C1 segment of cervical spinal cord (tissue), 14 donors: ENCODE measurements around the gene AEBP2.
"Not testable (repeated sequence)": the region's sequence is repeated elsewhere in the genome, so short reads cannot be mapped to it uniquely, and the experiment has no call there.

Experiments used
- DNase-seq, 14 donors: peaks; one replicate each; lab custom pipeline; 2025; lab: John Stamatoyannopoulos, UW

The AEBP2 gene

DNA sequence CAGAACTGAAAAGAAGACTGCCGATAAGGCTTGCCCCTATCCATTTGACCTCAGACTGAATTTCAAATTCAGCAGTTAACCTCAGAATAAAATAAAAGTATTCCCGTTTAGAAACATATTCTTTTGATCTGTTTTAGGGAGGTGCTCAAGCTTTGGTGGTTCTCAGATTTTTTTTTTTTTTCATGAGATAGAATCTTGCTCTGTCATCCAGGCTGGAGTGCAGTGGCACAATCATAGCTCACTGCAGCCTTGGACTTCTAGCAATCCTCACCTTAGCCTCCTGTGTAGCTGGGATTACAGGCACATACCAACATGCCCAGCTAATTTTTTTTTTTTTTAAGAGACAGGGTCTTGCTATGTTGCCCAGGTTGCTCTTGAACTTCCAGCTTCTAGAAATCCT, 15.5 kb downstream of the AEBP2 start:
- no peak for DNase-seq

DNA sequence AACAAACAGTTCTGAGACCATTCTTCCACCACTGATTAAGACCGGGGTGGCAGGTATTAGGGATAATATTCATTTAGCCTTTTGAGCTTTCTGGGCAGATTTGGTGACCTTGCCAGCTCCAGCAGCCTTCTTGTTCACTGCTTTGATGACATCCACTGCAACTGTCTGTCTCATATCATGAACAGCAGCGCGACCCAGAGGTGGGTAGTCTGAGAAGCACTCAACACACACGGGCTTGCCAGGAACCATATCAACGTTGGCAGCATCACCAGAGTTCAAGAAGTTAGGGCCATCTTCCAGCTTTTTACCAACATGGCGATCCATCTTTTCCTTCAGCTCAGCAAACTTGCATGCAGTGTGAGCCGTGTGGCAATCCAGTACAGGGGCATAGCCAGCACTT, 16.9 kb downstream of the AEBP2 start:
- DNase-seq: no peak

DNA sequence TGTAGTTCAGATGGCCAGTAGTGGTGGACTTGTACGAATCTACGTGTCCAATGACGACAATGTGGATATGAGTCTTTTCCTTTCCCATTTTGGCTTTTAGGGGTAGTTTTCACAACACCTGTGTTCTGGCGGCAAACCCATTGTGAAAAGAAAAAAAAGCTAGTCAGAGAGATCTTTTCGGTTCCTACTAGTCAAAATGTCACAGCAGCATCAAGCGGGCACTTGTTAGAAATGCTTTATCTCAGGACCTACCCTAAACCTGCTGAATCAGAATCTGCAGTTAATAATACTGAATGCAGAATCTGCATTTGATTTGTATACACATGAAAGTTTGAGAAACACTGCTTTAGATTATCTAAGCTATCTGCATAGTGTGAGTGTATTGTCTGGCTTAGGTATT, 18.3 kb downstream of the AEBP2 start:
- DNase-seq: no peak

DNA sequence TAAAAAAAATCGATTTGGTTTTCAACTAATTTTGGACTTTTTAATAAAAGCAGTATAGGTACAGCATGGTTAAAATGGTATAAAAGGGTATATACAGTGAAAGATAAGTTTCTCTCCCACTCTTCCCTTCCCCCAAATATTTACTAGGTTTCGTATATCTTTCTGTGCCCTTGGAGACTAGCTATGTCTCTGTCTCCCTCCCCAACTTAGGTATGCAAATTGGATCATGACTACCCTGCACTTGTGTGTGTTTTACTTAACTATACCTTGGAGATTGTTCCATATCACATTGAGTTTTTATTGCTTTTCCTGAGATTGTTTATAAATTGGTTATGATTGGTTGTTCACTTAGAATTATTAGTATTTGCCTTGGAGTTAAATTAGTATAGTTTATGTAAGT, 19.4 kb downstream of the AEBP2 start:
- no peak for DNase-seq

DNA sequence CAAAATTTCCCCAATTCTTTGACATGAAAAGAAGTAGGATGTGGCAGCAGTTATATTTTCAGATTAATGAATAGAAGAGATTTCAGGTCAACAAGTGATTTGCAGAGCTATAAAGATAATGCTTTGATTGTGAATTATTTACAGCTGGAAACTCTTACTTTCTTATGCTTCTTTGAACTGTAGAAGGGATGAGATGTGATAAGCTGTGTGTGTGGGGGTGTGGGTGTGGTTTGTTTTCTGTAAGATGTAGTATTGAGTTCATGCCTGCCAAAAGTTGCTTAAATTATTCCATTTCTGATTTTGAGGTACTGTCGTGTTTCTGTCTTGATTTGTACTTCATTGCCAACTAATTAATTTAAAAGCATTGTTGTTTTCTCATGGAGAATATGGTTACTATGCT, 22.7 kb downstream of the AEBP2 start:
- no peak for DNase-seq

DNA sequence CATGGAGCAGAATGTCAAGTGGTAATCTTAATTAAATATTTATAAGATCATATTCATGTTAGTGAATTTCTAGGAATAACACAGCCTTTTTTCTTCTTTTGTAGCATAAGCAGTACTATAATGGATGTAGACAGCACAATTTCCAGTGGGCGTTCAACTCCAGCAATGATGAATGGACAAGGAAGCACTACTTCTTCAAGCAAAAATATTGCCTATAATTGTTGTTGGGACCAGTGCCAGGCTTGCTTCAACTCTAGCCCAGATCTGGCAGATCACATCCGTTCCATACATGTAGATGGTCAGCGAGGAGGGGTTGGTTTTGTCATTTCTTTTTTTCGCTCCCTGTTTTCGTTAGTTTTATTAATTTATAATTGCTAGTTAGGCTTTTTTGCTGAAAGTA, 23.1 kb downstream of the AEBP2 start:
- DNase-seq: no peak

DNA sequence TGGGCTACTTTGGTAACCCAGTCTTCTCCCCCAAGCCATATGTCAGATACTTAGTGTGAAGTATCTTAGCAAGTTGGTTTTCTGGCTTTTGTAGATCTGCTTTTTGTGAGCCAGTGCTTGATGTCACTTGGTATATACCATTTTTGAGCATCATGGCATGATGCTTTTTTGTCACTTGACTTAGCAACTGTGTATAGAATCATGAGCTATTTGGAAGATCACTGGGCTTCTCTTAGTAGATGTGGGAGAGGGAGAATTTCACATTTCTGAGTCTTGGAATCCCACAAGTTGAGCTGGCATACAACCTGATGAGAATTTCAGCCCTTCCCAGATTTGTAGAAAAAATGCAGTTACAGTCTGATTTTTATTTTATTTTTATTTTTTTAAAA, 24.9 kb downstream of the AEBP2 start:
- DNase-seq: no peak

DNA sequence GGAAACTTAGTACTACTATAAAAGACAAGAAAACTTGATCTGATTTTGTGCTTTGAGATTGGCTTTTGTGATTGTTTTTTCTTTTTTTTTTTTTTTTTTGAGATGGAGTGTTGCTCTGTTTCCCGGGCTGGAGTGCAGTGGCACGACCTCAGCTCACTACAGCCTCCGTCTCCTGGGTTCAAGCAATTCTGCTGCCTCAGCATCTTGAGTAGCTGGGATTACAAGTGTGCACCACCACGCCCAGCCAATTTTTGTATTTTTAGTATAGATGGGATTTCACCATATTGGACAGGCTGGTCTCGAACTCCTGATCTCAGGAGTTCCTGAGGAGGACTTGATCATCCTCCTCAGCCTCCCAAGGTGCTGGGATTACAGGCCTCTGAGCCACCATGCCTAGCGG, 26.4 kb downstream of the AEBP2 start:
- no peak for DNase-seq

DNA sequence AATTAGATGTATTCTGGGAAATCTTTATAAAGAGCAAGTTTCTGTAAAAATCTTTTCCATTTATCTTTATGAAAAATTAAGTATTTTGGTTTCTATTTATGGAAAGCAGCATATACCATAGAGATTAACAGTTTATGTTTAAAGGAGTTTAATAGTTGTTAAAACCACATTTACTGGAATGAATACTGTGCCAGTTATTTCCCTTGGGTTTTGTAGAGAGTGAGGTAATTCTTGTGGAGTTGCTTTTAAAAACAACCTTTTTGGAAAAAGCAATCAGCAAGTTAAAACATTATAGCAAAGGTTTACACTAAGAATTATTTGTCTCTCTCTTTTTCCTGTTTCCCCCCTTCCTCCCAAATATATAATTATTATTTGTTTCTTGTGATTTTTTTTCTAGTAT, 34.9 kb downstream of the AEBP2 start:
- DNase-seq: no peak

DNA sequence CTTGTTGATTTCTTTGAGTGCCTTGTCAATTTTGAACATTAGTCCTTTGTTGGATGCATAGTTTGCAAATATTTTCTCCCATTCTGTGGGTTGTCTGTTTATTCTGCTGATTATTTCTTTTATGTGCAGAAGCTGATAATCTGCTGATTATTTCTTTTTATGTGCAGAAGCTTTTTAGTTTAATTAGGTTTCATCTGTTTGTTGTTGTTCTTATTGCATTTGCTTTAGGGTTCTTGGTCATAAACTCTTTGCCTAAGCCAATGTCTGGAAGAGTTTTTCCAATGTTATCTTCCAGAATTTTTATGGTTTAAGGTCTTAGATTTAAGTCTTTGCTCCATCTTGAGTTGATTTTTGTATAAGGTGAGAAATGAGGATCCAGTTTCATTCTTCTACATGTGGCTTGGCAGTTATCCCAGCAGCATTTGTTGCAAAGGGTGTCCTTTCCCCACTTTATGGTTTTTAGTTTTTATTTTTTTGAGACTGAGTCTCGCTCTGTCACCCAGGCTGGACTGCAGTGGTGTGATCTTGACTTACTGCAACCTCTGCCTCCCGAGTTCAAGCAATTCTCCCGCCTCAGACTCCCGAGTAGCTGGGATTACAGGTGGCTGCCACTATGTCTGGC, 36.7 kb downstream of the AEBP2 start:
- not testable (repeated sequence) for DNase-seq

DNA sequence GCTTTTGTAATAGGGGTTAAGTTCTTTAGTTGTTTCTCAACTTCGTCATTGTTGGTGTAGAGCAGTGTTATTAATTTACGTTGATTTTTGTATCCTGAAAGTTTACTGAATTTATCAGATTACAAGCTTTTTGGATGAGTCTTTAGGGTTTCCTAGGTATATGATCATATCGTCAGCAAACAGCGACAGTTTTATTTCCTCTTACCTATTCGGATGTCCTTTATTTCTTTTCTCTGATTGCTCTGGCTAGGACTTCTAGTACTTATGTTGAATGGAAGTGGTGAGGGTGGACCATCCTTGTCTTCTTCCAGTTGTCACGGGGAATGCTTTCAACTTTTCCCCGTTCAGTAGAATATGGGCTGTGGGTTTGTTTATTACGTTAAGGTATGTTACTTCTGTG, 37.8 kb downstream of the AEBP2 start:
- DNase-seq: no peak

DNA sequence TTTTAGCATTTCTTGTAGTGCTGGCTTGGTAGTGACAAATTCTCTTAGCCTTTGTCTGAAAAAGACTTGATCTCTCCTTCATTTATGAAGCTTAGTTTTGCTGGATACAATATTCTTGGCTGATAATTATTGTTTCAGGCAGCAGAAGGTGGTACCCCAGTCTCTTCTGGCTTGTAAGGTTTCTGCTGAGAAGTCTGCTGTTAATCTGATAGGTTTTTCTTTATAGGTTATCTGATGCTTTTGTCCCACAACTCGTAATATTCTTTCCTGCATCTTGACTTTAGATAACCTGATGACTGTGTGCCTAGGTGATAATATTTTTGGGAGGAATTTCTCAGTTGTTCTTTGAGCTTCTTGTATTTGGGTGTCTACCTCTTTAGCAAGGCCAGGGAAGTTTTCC, 41.2 kb downstream of the AEBP2 start:
- no peak for DNase-seq

DNA sequence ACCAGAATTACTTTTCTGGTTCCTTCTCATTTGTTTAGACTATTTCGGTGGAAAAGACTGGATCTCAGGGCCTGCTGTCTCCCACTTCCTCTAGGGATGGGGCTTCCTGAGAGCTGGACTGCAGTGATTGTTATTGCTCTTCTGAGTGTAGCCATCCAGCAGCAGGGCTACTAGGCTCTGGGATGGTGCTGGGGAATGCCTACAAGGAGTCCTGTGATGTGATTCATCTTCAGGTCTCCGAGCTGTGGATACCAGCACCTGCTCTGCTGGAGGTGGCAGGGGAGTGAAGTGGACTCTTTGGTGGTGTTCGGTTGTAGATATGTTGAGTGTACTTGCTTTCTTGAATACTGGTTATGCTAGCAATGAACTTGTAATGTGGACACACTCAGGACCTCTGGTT, 42.7 kb downstream of the AEBP2 start:
- DNase-seq: no peak

DNA sequence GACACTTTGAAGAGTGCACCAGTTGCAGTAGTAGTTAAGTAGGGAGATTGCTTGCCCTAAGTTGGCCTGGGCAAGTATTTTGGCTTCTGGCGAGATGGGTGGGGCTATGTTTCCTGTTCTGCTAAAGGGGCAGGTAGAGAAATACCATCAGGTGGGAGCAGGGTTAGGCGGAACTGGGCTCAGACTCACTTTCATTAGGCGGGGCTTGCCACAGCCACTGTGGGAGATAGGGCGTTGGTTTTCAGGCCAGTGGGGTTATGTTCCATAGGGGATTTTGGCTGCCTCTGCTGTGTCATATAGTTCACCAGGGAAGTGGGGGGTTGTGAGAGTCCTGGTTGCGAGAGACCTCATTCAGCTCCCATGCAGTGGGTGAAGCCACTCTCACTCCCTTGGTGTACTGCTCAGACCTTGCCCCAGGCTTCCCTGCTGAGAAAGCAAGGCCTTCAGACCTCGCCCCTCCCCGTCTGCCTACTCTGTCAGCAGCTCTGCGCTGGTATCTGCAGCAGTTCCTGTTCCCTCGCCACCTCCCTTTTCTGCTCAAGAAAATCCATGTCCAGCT, 43.3 kb downstream of the AEBP2 start:
- no peak for DNase-seq

DNA sequence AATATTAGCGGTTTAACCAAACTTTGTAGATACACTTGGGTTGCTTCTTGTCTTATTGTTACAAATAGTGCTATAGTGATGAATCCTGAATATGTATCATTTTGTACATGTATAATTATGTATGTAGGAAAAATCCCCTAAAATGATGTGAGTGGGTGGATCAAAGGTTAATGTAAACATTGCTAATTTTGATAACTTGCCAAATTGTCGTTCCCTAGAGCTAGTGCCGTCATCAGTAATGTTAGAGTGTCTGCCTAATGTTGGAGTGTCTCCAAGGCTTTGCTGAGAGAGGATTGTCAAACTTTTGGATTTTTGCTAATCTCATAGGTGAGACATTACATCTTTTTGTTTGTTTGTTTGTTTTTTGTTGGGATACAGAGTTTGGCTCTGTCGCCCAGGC, 44.4 kb downstream of the AEBP2 start:
- DNase-seq: no peak

DNA sequence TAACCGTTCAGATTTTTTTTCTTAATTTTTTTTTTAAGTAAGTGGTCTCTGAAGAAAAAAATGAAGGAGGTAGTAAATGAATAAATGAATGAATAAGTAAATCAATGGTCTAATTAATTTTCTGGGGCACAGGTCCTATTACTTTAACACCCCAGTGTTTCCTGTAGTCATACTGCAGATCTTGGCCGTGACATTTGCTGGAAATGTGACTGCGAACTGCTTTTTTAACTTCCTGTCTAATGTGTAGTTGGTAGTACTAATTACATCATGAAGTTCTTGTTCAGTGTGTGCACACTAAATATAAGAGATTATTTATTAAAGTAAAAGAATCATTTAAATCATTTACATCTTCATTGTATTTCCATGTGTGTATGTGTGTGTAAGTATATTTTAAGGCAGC, 45.4 kb downstream of the AEBP2 start:
- DNase-seq: no peak

DNA sequence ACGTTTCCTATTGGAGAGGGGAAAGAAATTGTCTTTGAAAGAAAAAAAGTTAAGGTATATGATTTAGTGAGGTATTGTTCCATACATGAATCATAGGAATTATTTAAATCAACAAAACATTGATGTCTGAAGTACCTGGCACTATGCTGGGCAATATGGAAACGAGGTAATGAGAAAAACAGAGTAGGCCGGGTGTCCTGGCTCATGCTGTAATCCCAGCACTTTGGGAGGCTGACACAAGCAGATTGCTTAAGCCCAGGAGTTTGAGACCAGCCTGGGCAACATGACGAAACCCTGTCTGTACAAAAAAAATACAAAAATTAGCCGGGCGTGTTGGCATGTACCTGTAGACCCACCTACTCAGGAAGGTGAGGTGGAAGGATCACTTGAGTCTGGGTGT, 45.9 kb downstream of the AEBP2 start:
- DNase-seq: no peak

DNA sequence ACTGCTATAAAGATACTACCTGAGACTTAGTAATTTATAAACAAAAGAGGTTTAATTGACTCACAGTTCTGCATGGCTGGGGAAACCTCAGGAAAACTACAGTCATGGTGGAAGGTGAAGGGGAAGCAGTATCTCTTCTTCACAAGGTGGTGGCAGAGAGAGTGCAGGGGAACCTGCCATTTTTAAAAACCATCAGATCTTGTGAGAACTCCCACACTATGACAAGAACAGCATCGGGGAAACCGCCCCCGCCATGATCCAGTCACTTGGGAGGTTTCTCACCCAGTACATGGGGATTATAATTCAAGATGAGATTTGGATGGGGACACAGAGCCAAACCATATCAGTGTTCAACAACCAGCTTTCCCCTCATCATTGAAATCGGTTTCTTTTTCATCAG, 49.9 kb downstream of the AEBP2 start:
- no peak for DNase-seq

DNA sequence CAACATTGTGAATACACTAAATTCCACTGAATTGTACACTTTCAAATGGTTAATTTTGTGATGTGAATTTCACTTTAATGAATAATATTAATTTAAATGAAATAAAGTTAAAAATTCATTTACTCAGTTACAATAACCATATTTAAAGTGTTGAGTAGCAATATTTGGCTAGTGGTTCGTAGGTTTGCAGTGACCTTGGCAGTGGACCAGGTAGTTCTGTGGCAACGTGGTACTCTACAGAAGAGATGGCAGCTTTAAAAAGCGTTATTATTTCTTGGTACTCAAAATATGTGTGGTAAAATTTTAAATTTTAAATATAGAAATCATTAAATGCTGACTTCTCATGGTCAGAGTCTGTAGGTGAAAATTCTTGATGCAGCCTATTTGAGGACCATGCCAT, 51.6 kb downstream of the AEBP2 start:
- DNase-seq: no peak

DNA sequence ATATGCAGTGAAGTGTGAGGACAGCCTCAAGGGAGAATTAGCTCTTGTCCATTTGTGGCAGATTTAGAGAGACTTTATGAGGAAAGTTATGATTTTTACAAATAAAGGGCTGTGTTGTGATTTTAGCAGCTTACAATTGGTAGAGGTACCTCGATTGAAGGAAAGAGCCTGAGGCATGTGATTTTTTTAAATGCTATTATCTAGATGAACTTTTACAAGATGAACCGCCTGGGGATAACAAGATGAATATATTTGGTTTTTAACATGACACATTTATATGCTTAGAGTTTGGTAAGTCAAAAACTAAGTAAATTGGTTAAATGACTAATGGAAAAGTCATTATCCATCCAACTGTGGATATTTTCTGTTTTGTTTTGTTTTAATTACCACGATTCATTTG, 52.6 kb downstream of the AEBP2 start:
- no peak for DNase-seq

DNA sequence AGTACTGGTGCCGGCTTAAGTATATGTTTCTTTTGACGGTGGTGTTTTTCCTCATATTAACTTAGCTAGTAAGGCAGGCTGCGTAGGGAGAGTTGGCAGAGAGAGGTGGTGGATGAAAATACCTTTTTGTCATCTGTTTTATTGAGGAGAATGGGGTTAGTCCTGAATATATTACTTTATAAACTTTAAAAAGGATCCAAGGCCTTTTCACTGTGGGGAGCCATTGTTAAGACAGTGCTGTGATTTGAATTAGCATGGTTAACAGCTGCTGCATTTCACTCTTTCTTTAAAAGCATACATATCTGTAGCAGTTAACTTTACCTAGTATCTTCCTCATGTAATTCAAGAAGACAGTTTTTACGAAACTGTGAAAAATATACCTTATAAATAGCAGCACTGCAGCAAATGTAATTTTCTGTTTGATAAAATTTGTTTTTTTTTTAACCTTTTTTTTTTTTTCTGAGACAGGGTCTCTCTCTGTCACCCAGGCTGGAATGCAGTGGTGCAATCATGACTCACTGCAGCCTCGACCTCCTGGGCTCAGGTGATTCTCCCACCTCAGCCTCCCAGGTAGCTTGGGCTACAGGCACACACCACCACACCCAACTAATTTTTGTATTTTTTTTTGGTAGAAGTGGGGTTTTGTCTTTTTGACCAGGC, 57.1 kb downstream of the AEBP2 start:
- DNase-seq: no peak

DNA sequence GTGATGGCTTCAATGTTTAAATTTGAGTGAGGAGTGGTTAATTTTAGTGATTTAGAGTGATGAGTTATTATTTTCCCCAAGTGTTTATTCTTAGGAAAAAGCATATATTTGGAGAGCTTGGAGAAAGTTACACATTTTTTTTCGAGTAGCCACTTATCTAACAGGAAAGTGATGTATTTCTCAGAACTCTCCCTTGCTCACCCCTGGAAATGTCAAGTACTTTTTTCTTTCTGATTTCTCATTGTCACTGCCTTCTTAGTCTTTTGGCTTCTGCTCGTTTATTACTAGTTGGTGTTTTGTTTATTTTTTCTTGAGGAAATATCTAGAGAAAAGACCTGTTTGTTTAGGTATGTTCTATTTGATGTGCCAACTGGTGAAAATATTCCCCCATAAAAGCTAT, 58.8 kb downstream of the AEBP2 start:
- no peak for DNase-seq

DNA sequence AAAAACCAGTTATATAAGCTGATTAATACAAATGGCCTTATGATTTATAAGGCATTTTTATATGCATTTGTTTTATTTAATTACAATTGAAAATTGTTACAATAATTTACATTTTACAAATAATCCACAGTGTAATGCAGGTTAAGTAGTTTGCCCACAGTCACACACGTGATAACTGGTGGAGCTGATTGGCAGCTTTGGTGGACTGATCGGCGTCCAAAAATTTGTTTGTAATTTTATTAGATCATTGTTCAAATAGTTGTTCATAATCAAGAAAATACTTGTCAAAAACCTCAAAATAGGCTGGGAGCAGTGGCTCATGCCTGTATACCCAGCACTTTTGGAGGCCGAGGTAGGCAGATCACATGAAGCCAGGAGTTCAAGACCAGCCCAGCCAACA, 59.7 kb downstream of the AEBP2 start:
- no peak for DNase-seq

DNA sequence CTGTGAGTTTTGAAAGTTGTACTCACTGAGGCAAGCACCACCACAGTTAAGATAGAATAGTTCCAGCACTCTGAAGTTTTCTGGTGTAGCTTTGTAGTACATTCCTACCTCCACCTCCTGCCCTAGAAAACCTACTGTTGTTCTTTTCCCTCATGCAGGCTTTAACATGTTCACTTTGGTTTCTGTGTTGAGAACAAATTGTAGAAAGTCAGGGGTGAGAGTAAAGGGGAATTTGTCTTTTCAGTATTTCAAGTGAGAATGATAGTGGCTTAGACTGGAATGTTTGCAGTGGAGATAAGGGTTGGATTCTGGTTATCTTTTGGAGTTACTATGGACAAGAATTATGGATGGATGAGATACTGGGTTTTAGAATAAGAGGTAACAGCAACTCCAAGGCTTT, 67.2 kb downstream of the AEBP2 start:
- DNase-seq: no peak
